Stimulated activated CD8-positive, alpha-beta memory T cell treated with anti-CD3 and anti-CD28 coated beads, Interleukin-4, amount 100 ng/mL, for 1 hour (primary cell): ENCODE measurements around the gene MT1F.
"Not testable (repeated sequence)": the region's sequence is repeated elsewhere in the genome, so short reads cannot be mapped to it uniquely, and the experiment has no call there.

Source experiments
- DNase-seq, 2 donors: peaks; one replicate each; pipeline ENCODE4 v3.0.0-alpha.2; 2020; ENCODE audit warnings: low read depth in 2 of 2, low spot score in 1 of 2

MT1F gene

GRCh38 chr16:56643080-56643778 lies 14.5 kb upstream of the MT1F start:
- DNase-seq, result peak; percentile 42

- no peak for DNase-seq
Measured at GRCh38 chr16:56643833-56644232, 13.9 kb upstream of the MT1F start.

- no peak for DNase-seq
Measured at GRCh38 chr16:56645311-56645710, 12.4 kb upstream of the MT1F start.

GRCh38 chr16:56645838-56646237 lies 11.9 kb upstream of the MT1F start:
- no peak for DNase-seq

- DNase-seq, result no peak
Measured at GRCh38 chr16:56647641-56648431, 9.9 kb upstream of the MT1F start.

GRCh38 chr16:56649271-56649670 lies 8.5 kb upstream of the MT1F start:
- no peak for DNase-seq

GRCh38 chr16:56649820-56650219 lies 7.9 kb upstream of the MT1F start:
- no peak for DNase-seq

GRCh38 chr16:56651586-56651985 lies 6.2 kb upstream of the MT1F start, which contains the start of gene MT1B:
TSS of gene MT1B (plus strand) at chr16:56651886. CDS start at chr16:56651954, 68 bp downstream.
- no peak for DNase-seq

GRCh38 chr16:56652600-56652999 lies 5.2 kb upstream of the MT1F start:
- DNase-seq, result no peak

GRCh38 chr16:56653218-56653617 lies 4.5 kb upstream of the MT1F start:
- DNase-seq, result no peak

- DNase-seq, result no peak
Measured at GRCh38 chr16:56658327-56658875, 642 bp downstream of the MT1F start.

- DNase-seq, result no peak
Measured at GRCh38 chr16:56662357-56663354, 4.9 kb downstream of the MT1F start.

- no peak for DNase-seq
Measured at GRCh38 chr16:56664506-56664905, 6.7 kb downstream of the MT1F start.

- not testable (repeated sequence) for DNase-seq
Measured at GRCh38 chr16:56665286-56666261, 7.8 kb downstream of the MT1F start.

- no peak for DNase-seq
Measured at GRCh38 chr16:56667581-56668571, 10.1 kb downstream of the MT1F start, which contains the start of gene MT1G. TSS of gene MT1G (minus strand) at chr16:56668065. CDS start at chr16:56667993, 72 bp downstream.

- no peak for DNase-seq
Measured at GRCh38 chr16:56669005-56669839, 11.5 kb downstream of the MT1F start, which contains the start of gene MT1H. TSS of gene MT1H (plus strand) at chr16:56669814. CDS start at chr16:56669885, 71 bp downstream.

- DNase-seq, result no peak
Measured at GRCh38 chr16:56669840-56670619, 12.3 kb downstream of the MT1F start.
